Activated CD8-positive, alpha-beta memory T cell treated with anti-CD3 and anti-CD28 coated beads, Interleukin-2, amount 50 U/mL, for 24 hours (primary cell): ENCODE results near the gene OR6T1.

Source experiments
- DNase-seq: peaks from one replicate; pipeline ENCODE4 v3.0.0-alpha.2; 2020; ENCODE audit errors: extremely low read depth

OR6T1 gene

DNA sequence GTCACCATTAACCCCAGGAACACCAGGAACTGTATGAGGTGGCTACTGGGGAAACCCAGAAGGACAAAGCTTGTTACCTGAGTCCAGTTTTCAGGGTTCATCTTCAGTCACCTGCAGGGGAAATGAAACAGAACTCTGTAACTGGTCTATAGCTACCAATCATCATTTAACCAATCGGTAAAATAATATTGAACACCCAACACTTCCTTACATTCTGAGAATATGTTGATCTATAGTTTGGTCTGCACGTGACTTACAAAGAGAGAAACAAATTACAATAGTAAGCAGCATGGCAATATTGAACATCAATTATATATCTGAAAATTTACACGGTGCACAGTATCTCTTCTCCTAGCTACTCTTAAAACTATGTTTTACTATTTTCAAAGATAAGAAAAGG, at the start of gene OR6T1:
TSS of gene OR6T1 (minus strand) at position 101 of the 400 bp plus-strand sequence. CDS start at position 101, 0 bp downstream.
- no peak for DNase-seq

GRCh38 chr11:123979311-123979710, 35.7 kb upstream of the OR6T1 start:
- no peak for DNase-seq

GRCh38 chr11:123977731-123978347, 34.2 kb upstream of the OR6T1 start, which contains the start of gene OR10S1:
TSS of gene OR10S1 (minus strand) at chr11:123977781. CDS start at chr11:123977664, 117 bp downstream.
- no peak for DNase-seq

DNA sequence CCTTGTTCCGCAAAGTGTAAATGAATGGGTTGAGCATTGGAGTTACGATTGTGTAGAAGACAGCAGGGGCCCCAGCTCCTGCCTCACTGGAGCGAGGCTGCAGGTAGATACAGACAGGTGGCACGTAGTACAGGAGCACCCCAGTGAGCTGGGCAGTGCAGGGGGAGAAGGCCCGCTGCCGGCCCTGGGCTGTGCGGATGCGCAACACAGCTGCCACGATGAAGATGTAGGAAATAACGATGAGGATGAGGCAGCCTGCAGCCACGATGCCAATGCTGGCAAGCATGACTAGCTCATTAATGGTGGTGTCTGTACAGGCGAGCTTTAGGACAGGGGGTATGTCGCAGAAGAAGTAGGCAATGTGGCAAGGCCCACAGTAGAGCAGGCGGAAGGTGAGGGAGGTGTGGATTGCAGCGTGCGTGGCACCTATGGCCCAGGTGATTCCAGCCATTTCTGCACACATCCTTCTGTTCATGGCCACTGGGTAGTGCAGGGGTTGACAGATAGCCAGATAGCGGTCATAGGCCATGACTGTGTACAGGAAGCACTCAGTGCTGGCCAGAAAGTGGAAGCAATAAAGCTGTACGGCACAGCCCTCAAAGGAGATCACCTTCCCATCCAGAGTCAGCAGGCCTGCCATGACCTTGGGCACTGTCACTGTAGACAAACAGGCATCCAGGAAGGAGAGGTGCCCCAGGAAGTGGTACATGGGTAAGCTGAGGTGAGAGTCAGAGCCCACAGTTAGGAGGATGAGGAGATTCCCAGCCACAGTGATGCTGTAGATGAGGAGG, 33.3 kb upstream of the OR6T1 start:
- DNase-seq = no peak

GRCh38 chr11:123973816-123974215, 30.2 kb upstream of the OR6T1 start:
- DNase-seq = no peak

DNA sequence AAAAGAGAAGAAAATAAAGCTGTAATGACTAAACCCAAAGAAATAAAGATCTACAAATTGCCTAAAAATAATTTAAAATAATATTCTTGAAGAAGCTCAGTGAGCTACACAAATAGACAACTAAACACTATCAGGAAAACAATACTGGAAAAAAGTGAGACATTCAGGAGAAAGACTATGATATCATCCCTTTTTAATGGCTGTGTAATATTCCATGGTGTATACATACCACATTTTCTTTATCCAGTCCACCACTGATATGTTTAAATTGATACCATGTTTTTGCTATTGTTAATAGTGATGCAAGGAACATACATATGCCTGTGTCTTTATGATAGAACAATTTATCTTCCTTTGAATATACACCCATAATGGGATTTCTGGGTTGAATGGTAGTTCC, 13.1 kb upstream of the OR6T1 start:
- DNase-seq = no peak

DNA sequence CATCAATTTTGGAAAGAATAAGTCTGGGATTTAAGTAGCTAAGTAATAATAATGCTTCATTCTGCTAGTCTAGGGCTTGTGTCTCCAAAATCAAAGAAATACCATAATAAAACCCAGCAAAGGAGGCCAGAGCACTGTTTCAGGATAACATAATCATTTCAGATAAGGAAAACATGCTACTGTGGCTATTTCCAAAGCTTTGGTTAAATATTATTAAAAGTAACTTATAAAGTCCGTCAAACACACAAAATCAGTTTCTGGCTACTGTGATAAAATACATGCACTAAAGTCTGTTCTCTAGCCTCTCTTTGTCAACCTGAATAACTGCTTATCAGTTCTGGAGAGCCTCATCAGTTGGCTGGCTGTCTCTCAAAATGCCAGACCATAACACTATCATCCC, 1.5 kb upstream of the OR6T1 start:
- no peak for DNase-seq

DNA sequence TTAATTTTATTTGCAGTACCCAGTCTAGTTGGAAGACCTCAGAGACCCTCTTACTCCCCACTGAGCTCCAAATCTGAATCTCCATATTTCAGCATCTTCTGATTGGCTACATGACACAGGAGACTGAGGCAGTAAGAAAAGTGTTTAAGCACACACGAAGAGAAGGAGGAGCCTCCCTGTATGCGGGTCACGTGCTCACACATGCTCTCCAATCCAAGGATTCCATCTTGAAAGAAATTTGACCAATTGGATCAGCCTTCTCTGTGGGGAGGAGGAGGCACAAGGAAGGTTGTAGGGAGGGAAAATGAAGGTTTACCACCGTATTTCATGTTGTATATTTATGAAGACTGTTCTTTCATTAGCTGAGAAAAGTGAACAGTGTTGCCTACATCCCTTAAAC, 1.2 kb downstream of the OR6T1 start:
- no peak for DNase-seq

DNA sequence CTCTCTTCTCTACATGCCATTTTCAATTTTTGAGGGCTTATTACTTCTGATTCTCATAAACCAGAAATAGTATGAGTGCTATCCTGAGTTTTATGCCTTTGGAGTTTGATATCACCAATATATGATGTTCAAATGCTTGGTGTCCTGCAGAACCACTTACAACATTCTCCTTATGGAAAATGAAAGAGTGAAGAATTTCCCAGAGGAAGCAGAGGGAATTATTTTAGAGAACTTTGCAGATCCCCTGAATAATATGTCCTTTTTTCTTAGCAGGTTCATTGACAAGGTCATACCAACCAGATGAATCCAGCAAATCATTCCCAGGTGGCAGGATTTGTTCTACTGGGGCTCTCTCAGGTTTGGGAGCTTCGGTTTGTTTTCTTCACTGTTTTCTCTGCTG, 4.3 kb downstream of the OR6T1 start, which contains the start of gene OR4D5:
TSS of gene OR4D5 (plus strand) at position 301 of the 400 bp plus-strand sequence. CDS start at position 301, 0 bp downstream.
- no peak for DNase-seq

DNA sequence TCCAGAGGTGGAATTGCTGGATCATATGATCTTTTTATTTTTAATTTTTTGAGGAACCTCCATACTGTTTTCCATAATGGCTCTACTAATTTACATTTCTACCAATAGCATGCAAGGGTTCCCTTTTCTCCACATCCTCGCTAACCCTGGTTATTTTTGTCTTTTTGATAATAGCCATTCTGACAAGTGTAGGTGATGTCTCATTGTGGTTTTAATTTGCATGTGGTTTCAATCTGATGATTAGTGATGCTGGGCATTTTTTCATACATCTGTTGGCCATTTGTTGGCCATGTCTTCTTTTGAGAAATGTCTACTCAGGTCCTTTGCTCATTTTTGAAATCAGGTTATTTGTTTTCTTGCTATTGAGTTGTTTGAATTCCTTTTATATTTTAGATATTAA, 19.6 kb downstream of the OR6T1 start:
- DNase-seq = no peak

- DNase-seq = no peak
These were observed 22.7 kb downstream of the OR6T1 start for GRCh38 chr11:123920943-123921342.

DNA sequence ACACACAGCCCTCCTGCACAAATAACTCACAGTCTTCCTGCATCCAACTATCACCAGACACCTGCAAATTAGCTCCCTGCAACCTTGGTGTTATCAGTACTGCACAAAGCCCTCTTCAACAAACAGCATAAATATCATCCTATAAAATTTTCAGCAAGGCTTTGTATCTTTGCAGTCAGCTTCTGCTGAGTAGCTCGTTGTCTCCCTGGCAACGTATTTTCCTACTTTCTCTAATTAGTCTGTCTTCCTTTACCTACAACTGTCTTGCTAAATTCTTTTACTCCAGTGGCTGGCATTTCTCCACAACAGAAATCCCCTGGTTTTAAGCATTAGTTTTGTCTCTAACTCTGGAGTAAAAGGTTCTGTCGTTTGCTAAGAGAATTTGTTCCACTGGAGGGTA, 37.8 kb downstream of the OR6T1 start:
- no peak for DNase-seq

GRCh38 chr11:123904932-123905331, 38.7 kb downstream of the OR6T1 start:
- DNase-seq = no peak

- no peak for DNase-seq
These were observed 39.7 kb downstream of the OR6T1 start for GRCh38 chr11:123903932-123904331.

DNA sequence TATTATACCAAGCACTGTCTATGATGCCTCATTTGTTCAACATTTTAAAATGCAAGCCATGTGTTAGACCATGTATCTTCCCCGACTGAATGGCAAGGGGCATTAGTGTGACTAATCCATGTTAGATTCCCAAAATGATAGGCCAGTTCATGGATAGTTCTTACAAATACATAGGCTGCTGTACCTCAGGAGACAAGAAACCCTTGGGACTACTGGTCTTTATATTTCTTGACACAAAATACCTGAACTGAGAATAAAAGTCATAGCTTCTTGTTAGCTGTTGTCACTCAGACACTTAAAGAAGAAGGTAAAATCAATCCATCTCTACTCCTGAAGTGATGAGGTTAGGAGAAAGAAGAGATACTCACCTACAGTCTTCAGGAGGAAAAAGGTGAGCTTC, 41.8 kb downstream of the OR6T1 start, which contains the start of gene OR8D4:
TSS of gene OR8D4 (plus strand) at position 301 of the 400 bp plus-strand sequence. CDS start 4,265 bp downstream, outside the sequence.
- DNase-seq = no peak

GRCh38 chr11:123899792-123900191, 43.8 kb downstream of the OR6T1 start:
- DNase-seq = no peak
